ENCODE data around the gene RMI1.

DNA sequence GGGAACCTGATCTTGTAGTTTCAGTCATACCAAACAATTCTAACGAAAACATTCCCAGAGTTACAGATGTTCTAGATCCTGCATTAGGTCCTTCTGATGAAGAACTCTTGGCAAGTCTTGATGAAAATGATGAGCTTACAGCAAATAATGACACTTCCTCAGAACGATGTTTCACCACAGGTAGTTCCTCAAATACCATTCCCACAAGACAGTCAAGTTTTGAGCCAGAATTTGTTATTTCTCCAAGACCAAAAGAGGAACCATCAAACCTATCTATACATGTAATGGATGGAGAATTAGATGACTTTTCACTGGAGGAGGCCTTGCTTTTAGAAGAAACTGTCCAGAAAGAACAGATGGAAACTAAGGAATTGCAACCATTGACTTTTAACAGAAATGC is 21.0 kb downstream of the RMI1 start:
- TF ChIP-seq CTCF (IDR thresholded peaks at IDR 0.05 in 4 of 5, conservative IDR thresholded peaks at IDR 0.05 in 1 of 5) (no peak), POLR2A (IDR thresholded peaks at IDR 0.05) (no peak)

All from gastrocnemius medialis (tissue), 4 donors.